Kidney (tissue), 14 donors: ENCODE measurements around the gene CGNL1. TPM values are rescaled to one million over a fixed set of nuclear protein-coding genes. Genes with fewer than 3 reads are reported as not detected.

ENCODE experiments used
- DNase-seq, 5 donors: peaks; one replicate each; pipeline ENCODE4 v3.0.0-alpha.2; 2013 to 2020
- FAIRE-seq: peaks from 2 replicates; lab custom pipeline; 2012; peaks lifted over from hg19 to GRCh38; lab: Jason Lieb, UNC
- H3K27ac ChIP-seq, 2 donors: one replicate each; pipeline ENCODE4 v1.7.0; 2013; ENCODE audit warnings: low read depth in 2 of 2, low read length in 2 of 2, inconsistent platforms in 1 of 2
- H3K27me3 ChIP-seq: one replicate; pipeline ENCODE4 v1.7.1; 2013; ENCODE audit warnings: low read length, inconsistent platforms; ENCODE audit not compliant: control insufficient read depth, insufficient read depth
- H3K36me3 ChIP-seq, 3 donors: one replicate each; pipeline versions ENCODE4 v1.7.0 to v1.7.1; 2013; ENCODE audit warnings: low read length in 3 of 3, control low read depth in 1 of 3, inconsistent platforms in 1 of 3; ENCODE audit not compliant: insufficient read depth in 3 of 3, control insufficient read depth in 2 of 3
- H3K4me1 ChIP-seq, 3 donors: one replicate each; pipeline versions ENCODE4 v1.7.0 to v1.7.1; 2013; ENCODE audit warnings: low read length in 3 of 3, inconsistent platforms in 1 of 3, low read depth in 1 of 3; ENCODE audit not compliant: control insufficient read depth in 2 of 3, insufficient read depth in 2 of 3
- H3K4me3 ChIP-seq, 3 donors: one replicate each; pipeline versions ENCODE4 v1.7.0 to v1.8.1; 2013; ENCODE audit warnings: low read length in 3 of 3, control low read depth in 1 of 3, inconsistent platforms in 1 of 3
- H3K9ac ChIP-seq, 3 donors: one replicate each; pipeline versions ENCODE4 v1.7.0 to v1.7.1; 2013; ENCODE audit warnings: low read length in 3 of 3, control low read depth in 1 of 3, inconsistent platforms in 1 of 3
- H3K9me3 ChIP-seq, 3 donors: one replicate each; pipeline versions ENCODE4 v1.7.0 to v1.7.1; 2013; ENCODE audit warnings: low read length in 3 of 3, control low read depth in 1 of 3, inconsistent platforms in 1 of 3; ENCODE audit not compliant: control insufficient read depth in 2 of 3, insufficient read depth in 1 of 3
- intact Hi-C: fragments of 100-400 bp; cut with DNase I; formaldehyde crosslinking; loops from one replicate; pipeline ENCODE4 v1.11.1; 2022
- polyA plus RNA-seq: library from polyadenylated mRNA; stranded (reverse); fragments of 350-450 nt; fragmentation: Illumina TruSeq; extraction: RNeasy Lipid Tissue Mini Kit (QIAGEN cat#74804); gene quantifications from one replicate; pipeline ENCODE4 v1.2.3, GENCODE V29; 2014; ENCODE audit warnings: low read depth, low replicate concordance; ENCODE audit not compliant: insufficient read depth
- total RNA-seq: library from RNA; stranded (reverse); fragmentation: NEBNext Ultra II Directional; extraction: Animal tissue kit (Norgen Biotek cat#: 25700); gene quantifications from one replicate; pipeline ENCODE4 v1.2.1, GENCODE V29; 2021
- TF ChIP-seq, protein P1 (sequence below): IDR thresholded peaks from 3 replicates; pipeline ENCODE4 v1.5.1; 2012; ENCODE audit warnings: mild to moderate bottlenecking, moderate library complexity, borderline replicate concordance; ENCODE audit not compliant: insufficient read depth; ENCODE audit errors: extremely low read depth
- donor health status: control.
- donor health status: control.
- donor health status: control.
- donor health status: control.
- donor health status: control.
- donor health status: DM: yes; HTN: yes; CAD: no.
- donor health status: Normal renal cell carcinoma (clear cell type).

Gene CGNL1
- total and polyA plus RNA-seq, 2 donors from 2014 or later = 62.0 to 81.5 TPM

DNA sequence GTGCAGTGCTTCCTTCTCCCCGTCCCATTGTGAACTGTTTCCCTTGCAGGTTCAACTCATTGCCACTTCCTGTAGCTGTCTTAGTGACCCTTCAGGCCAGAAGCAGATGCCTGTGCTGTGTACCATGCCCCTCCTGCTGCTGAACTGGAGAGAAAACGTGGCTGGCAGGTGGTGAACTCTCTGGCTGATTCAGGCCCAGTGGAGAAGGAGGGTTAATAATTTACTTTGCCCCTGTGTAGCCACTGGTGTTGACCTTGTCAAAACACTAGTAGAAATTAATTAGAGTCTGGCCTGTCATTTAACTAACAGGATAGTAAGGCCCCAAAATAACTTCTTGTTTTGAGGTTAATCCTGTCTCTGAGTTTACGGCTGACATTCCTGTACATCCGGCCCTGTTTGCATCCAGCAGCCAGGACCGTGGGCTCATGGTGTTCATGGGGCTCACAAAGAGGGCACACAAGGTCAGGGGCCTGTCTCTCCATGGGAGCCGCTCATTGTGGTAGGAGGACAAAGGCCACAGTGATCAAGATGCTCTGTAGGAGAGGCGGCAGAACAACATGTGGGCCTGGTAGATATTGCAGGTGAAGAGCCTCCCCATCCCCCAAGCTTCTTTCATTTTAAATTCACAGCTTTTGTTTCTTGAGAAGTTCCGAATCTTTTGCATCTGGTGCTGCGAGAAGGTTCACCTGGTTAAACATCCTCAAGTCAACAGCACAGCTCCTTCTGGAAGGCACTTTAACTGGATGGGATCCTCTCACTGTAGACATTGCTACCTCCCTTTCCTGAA is 101.6 kb downstream of the CGNL1 start:
- FAIRE-seq = peak; percentile 92
- H3K27ac ChIP-seq = peak overlapping the region; percentile 93 to 99
- intact Hi-C loops = no loop called here
- DNase-seq = peak; percentile 60 to 82 (median 75)
- H3K27me3 ChIP-seq = no peaks in the 10 kb centered on the region
- H3K36me3 ChIP-seq = peaks cover 0 to 5% (median 4%) of the 10 kb centered on the region in 3 donors
- H3K9ac ChIP-seq = peak overlapping the region in 1 of 3 donors; percentile 59
- TF ChIP-seq, protein P1, sequence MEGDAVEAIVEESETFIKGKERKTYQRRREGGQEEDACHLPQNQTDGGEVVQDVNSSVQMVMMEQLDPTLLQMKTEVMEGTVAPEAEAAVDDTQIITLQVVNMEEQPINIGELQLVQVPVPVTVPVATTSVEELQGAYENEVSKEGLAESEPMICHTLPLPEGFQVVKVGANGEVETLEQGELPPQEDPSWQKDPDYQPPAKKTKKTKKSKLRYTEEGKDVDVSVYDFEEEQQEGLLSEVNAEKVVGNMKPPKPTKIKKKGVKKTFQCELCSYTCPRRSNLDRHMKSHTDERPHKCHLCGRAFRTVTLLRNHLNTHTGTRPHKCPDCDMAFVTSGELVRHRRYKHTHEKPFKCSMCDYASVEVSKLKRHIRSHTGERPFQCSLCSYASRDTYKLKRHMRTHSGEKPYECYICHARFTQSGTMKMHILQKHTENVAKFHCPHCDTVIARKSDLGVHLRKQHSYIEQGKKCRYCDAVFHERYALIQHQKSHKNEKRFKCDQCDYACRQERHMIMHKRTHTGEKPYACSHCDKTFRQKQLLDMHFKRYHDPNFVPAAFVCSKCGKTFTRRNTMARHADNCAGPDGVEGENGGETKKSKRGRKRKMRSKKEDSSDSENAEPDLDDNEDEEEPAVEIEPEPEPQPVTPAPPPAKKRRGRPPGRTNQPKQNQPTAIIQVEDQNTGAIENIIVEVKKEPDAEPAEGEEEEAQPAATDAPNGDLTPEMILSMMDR = no peak
- H3K4me1 ChIP-seq = peaks cover 32 to 48% (median 47%) of the 10 kb centered on the region in 3 donors
- H3K9me3 ChIP-seq = no peaks in the 10 kb centered on the region
- no peak overlapping the region for H3K4me3 ChIP-seq

- Histone ChIP-seq H3K27ac (peak overlapping the region; percentile 93 to 99), H3K9me3 (no peaks in the 10 kb centered on the region), H3K4me1 (peaks cover 32 to 48% (median 47%) of the 10 kb centered on the region in 3 donors), H3K27me3 (no peaks in the 10 kb centered on the region), H3K36me3 (peaks cover 0 to 5% (median 4%) of the 10 kb centered on the region in 3 donors), H3K9ac (peak overlapping the region in 2 of 3 donors; percentile 1 to 43), H3K4me3 (no peak overlapping the region)
- TF ChIP-seq, protein P1 = no peak
- intact Hi-C loops = no loop called here
- FAIRE-seq = no peak
- no peak for DNase-seq
Observed at GRCh38 chr15:57479005-57479404, 102.7 kb downstream of the CGNL1 start.

DNA sequence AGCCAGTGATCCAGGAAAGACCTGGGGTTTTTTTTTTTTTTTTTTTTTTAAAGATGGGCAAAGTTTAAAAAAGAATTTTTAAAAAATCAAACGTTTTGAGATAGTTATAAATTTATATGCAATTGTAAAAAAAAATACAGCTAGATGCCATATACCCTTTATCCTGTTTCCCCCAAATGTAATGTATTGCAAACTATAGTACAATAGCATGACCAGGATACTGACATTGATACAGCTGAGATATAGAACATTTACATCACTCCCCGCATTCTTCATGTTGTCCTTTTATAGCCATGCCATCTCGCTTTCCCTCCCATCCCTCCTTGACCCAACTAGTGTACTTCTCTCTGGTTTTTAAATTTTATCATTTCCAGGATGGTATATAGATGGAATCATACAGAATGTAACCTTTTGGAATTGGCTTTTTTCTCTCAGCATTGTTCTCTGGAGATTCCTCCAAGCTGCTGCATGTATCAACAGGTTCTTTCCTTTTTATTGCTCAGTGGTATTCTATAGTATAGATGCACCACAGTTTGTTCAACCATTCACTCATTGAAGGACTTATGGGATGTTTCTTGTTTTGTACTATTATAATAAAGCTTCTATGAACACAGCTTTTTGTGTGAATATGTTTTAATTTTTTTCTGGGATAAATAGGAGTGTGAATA is 104.9 kb downstream of the CGNL1 start:
- no peak overlapping the region for H3K4me3 ChIP-seq
- H3K36me3 ChIP-seq = peaks cover 0 to 2% (median 0%) of the 10 kb centered on the region in 3 donors
- TF ChIP-seq, protein P1 = no peak
- no peaks in the 10 kb centered on the region for H3K9me3 ChIP-seq
- intact Hi-C loops = no loop called here
- H3K9ac ChIP-seq = no peak overlapping the region
- no peak for FAIRE-seq
- H3K27ac ChIP-seq = peak overlapping the region; percentile 45 to 72
- H3K4me1 ChIP-seq = peaks cover 26 to 39% (median 35%) of the 10 kb centered on the region in 3 donors
- H3K27me3 ChIP-seq = no peaks in the 10 kb centered on the region
- no peak for DNase-seq
